ENCODE results near the gene INSIG2. TPM values are rescaled to one million over a fixed set of nuclear protein-coding genes. Genes with fewer than 3 reads are reported as not detected.

INSIG2 gene
- 11.9 and 20.5 TPM in 2 replicates for total RNA-seq

GRCh38 chr2:118088051-118089024 is at the start of gene INSIG2:
TSS of gene INSIG2 (plus strand) at chr2:118088471. CDS start at chr2:118096557, 8,086 bp downstream.
- DNase-seq (ENCODE audit: low read depth in 2 of 2), result peak; percentile 88 to 94

GRCh38 chr2:118040891-118041290 is 47.4 kb upstream of the INSIG2 start:
- DNase-seq (ENCODE audit: low read depth in 2 of 2), result no peak

GRCh38 chr2:118044103-118044716 is 44.1 kb upstream of the INSIG2 start:
- DNase-seq (ENCODE audit: low read depth in 2 of 2), result no peak

GRCh38 chr2:118044854-118045253 is 43.4 kb upstream of the INSIG2 start:
- DNase-seq (ENCODE audit: low read depth in 2 of 2), result no peak

- no peak for DNase-seq (ENCODE audit: low read depth in 2 of 2)
Measured at GRCh38 chr2:118045286-118045685, 43.0 kb upstream of the INSIG2 start.

- DNase-seq (ENCODE audit: low read depth in 2 of 2), result peak; percentile 36 to 63
Measured at GRCh38 chr2:118046634-118047210, 41.5 kb upstream of the INSIG2 start.

- DNase-seq (ENCODE audit: low read depth in 2 of 2), result peak in 1 of 2 donors; percentile 30
Measured at GRCh38 chr2:118047380-118047826, 40.9 kb upstream of the INSIG2 start.

- no peak for DNase-seq (ENCODE audit: low read depth in 2 of 2)
Measured at GRCh38 chr2:118048401-118048800, 39.9 kb upstream of the INSIG2 start.

- peak in 1 of 2 donors; percentile 8 for DNase-seq (ENCODE audit: low read depth in 2 of 2)
Measured at GRCh38 chr2:118049140-118049815, 39.0 kb upstream of the INSIG2 start.

GRCh38 chr2:118049816-118050140 is 38.5 kb upstream of the INSIG2 start:
- DNase-seq (ENCODE audit: low read depth in 2 of 2), result no peak

GRCh38 chr2:118050386-118050785 is 37.9 kb upstream of the INSIG2 start:
- DNase-seq (ENCODE audit: low read depth in 2 of 2), result peak in 1 of 2 donors; percentile 25

- DNase-seq (ENCODE audit: low read depth in 2 of 2), result no peak
Measured at GRCh38 chr2:118050974-118051373, 37.3 kb upstream of the INSIG2 start.

- no peak for DNase-seq (ENCODE audit: low read depth in 2 of 2)
Measured at GRCh38 chr2:118051826-118052358, 36.4 kb upstream of the INSIG2 start.

GRCh38 chr2:118052474-118052873 is 35.8 kb upstream of the INSIG2 start:
- no peak for DNase-seq (ENCODE audit: low read depth in 2 of 2)

- no peak for DNase-seq (ENCODE audit: low read depth in 2 of 2)
Measured at GRCh38 chr2:118053681-118054080, 34.6 kb upstream of the INSIG2 start.

- DNase-seq (ENCODE audit: low read depth in 2 of 2), result no peak
Measured at GRCh38 chr2:118054213-118055008, 33.9 kb upstream of the INSIG2 start.

- no peak for DNase-seq (ENCODE audit: low read depth in 2 of 2)
Measured at GRCh38 chr2:118055512-118056164, 32.6 kb upstream of the INSIG2 start.

- DNase-seq (ENCODE audit: low read depth in 2 of 2), result no peak
Measured at GRCh38 chr2:118056165-118056534, 32.1 kb upstream of the INSIG2 start.

GRCh38 chr2:118056801-118057200 is 31.5 kb upstream of the INSIG2 start:
- no peak for DNase-seq (ENCODE audit: low read depth in 2 of 2)

GRCh38 chr2:118058951-118059350 is 29.3 kb upstream of the INSIG2 start:
- DNase-seq (ENCODE audit: low read depth in 2 of 2), result no peak

All from dermis microvascular lymphatic vessel endothelial cell (primary cell).